NCI-H2227 (cell line): ENCODE measurements around the gene NSD1.

Source experiments
- DNase-seq: peaks from one replicate; lab custom pipeline; 2025; ENCODE audit not compliant: unreplicated experiment; lab: John Stamatoyannopoulos, UW

Gene NSD1

DNA sequence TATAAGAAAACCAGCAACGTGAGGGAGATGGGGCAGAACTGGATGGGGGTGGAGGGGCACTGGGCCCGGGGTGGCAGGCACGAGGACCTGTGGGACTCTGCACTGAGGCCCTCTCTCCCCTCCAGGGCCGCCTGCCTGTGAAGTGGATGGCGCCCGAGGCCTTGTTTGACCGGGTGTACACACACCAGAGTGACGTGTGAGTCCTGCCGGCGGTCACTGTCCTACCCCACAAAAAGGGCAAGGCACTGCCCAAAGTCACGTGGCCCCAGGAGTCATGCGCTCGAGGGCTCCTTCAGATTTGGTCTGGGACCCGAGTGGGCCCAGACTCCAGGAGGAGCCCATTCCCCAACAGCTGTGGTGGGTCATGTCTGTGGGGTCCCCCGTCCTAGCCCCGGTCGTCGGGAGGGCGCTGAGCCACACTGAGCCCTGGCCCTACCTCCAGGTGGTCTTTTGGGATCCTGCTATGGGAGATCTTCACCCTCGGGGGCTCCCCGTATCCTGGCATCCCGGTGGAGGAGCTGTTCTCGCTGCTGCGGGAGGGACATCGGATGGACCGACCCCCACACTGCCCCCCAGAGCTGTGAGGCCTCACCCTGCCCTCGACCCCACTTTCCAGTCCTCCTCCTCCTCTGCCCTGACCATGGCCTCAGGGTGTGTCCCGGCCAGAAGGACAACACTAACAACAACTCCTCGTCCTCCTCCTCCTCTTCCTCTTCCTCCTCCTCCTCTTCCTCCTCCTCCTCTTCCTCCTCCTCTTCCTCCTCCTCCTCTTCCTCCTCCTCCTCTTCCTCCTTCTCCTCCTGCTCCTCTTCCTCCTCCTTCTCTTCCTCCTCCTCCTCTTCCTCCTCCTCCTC, 37.2 kb upstream of the NSD1 start:
- no peak for DNase-seq

DNA sequence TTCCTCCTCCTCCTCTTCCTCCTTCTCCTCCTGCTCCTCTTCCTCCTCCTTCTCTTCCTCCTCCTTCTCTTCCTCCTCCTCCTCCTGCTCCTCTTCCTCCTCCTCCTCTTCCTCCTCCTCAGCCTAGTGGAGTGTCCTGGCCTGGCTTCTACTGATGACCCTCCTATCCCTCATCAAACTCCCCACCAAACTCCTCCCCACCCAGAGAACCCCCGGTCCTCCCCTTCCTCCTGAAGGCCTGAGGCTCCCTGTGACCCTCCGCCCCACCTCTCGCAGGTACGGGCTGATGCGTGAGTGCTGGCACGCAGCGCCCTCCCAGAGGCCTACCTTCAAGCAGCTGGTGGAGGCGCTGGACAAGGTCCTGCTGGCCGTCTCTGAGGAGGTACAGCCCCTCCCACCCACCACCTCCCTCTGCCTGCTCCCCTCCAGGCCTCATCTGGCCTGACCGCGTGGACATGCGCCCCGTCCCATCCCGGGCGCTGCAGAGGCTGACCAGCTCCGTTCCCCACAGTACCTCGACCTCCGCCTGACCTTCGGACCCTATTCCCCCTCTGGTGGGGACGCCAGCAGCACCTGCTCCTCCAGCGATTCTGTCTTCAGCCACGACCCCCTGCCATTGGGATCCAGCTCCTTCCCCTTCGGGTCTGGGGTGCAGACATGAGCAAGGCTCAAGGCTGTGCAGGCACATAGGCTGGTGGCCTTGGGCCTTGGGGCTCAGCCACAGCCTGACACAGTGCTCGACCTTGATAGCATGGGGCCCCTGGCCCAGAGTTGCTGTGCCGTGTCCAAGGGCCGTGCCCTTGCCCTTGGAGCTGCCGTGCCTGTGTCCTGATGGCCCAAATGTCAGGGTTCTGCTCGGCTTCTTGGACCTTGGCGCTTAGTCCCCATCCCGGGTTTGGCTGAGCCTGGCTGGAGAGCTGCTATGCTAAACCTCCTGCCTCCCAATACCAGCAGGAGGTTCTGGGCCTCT, 36.3 kb upstream of the NSD1 start:
- no peak for DNase-seq

GRCh38 chr5:177098120-177098469, 35.5 kb upstream of the NSD1 start:
- no peak for DNase-seq

GRCh38 chr5:177098470-177099141, 35.0 kb upstream of the NSD1 start:
- DNase-seq = peak; percentile 20

- DNase-seq = no peak
These were observed 34.0 kb upstream of the NSD1 start for GRCh38 chr5:177099422-177100093.

GRCh38 chr5:177100714-177101121, 32.9 kb upstream of the NSD1 start:
- DNase-seq = no peak

- DNase-seq = no peak
These were observed 29.9 kb upstream of the NSD1 start for GRCh38 chr5:177103523-177104253.

DNA sequence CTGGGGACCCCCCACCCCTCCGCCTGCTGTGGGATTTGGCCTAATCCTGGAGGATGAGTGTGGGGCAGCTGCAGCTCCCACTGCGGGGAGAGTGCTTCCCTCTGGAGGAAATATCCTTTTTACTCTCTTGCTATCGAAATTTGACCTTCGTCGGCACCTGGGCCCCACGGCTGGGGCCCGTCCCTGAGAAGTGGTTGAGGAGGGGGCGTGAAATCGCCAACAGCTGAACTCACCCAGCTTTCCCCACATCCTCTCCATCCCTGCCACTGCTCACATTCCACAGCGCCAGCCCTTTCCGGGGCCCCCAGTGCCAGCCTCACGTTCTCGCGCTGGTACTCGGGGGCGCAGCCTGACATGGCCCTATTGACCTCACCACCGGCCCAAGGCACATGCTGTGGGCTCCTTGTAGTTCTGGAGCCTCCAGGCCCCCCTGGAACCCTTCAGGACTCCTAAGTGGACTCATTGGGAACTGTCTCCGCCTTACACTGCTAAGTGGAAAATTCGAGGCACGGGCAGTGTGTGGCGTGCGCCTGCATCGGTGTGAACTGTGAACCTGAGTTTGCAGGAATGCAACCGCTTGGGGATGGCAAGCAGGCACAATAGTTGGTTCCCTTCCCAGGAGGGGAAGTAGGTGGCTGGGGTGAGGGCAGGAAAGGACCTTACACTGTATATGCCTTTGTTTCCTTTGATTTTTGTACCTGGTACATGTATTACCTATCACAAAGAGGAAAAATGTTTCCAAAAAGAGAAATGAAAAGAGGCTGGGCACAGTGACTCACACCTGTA, 27.7 kb upstream of the NSD1 start:
- DNase-seq = no peak

GRCh38 chr5:177107159-177107558, 26.4 kb upstream of the NSD1 start:
- DNase-seq = no peak

GRCh38 chr5:177109810-177110209, 23.8 kb upstream of the NSD1 start:
- DNase-seq = no peak

DNA sequence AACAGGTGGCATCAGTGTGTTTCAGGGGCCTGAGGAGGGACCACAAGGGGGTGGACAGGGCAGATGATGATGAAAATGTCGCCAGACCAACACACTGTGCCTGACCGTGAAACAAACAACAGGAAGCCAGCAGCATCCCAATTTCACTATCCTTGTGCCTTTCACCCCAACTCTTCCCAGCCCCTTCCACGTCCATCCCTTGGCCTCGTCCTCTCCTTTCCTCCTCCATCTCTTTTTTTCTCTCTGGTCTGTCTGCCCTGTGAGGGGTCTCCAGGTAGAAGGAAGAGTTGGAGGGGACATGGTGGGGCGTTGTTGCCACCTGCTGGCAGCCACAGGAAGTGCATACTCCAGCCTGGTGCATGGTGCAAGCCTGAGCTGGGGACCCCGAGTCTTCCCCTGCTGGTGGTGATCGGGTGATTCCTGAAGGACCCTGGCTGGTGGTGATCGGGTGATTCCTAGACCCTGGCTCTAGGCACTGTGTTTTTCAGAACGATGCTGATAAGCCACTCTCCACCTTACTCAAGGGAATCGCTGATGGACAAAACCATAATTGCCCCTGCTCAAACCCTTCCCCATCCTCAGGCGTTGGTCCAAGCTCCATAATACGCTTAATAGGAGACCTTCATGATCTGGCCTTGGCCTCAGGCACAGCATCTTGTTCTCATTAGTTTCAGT, 21.7 kb upstream of the NSD1 start:
- DNase-seq = peak; percentile 63

- no peak for DNase-seq
These were observed 20.9 kb upstream of the NSD1 start for GRCh38 chr5:177112589-177113220.

- DNase-seq = peak; percentile 70
These were observed 19.8 kb upstream of the NSD1 start for GRCh38 chr5:177113566-177114424.

- DNase-seq = no peak
These were observed 16.8 kb upstream of the NSD1 start for GRCh38 chr5:177116631-177117373.

- no peak for DNase-seq
These were observed 16.0 kb upstream of the NSD1 start for GRCh38 chr5:177117441-177118045.

- no peak for DNase-seq
These were observed 11.0 kb upstream of the NSD1 start for GRCh38 chr5:177122566-177122965.
